Left ventricle myocardium superior (tissue), 1 donor: ENCODE measurements around the gene ARHGEF25. TPM values are rescaled to one million over a fixed set of nuclear protein-coding genes. Genes with fewer than 3 reads are reported as not detected.
"Not testable (repeated sequence)": the region's sequence is repeated elsewhere in the genome, so short reads cannot be mapped to it uniquely, and the experiment has no call there.

Experiments
- ATAC-seq: fragments of 200-7000 bp; cut with Tn5 transposase; one replicate; pipeline ENCODE4 v1.9.1; 2020; ENCODE audit warnings: mild to moderate bottlenecking, moderate library complexity
- DNase-seq: peaks from one replicate; pipeline ENCODE4 v3.0.0-alpha.2; 2020
- intact Hi-C: fragments of 100-400 bp; cut with micrococcal nuclease; formaldehyde crosslinking; loops from one replicate; pipeline ENCODE4 v1.11.0; 2022
- total RNA-seq: library from RNA; stranded (reverse); fragmentation: NEBNext Ultra II Directional; extraction: Animal tissue kit (Norgen Biotek cat#: 25700); gene quantifications from one replicate; pipeline ENCODE4 v1.2.1, GENCODE V29; 2021
- donor health status: DM: no; HTN: yes; CAD: no; lungs with severe emphysema.

The ARHGEF25 gene
- total RNA-seq, 1 donor from 2014 or later = 11.9 TPM

GRCh38 chr12:57627501-57628279 lies 16.5 kb downstream of the ARHGEF25 start:
- ATAC-seq = no peak
- DNase-seq = no peak

GRCh38 chr12:57628280-57629191 lies 17.3 kb downstream of the ARHGEF25 start:
- ATAC-seq = no peak
- no peak for DNase-seq
- intact Hi-C loops = no loop called here

More at GRCh38 chr12:57627501-57628279, 16.5 kb downstream of the ARHGEF25 start:
- intact Hi-C loops = no loop called here

GRCh38 chr12:57629897-57630471 lies 18.7 kb downstream of the ARHGEF25 start:
- DNase-seq (no peak), ATAC-seq (no peak)
- intact Hi-C loops = no loop called here

- ATAC-seq (no peak), DNase-seq (no peak)
- intact Hi-C loops = no loop called here
These were observed 19.7 kb downstream of the ARHGEF25 start for GRCh38 chr12:57630891-57631433.

GRCh38 chr12:57631566-57632072 lies 20.4 kb downstream of the ARHGEF25 start:
- intact Hi-C loops = no loop called here
- ATAC-seq = no peak
- no peak for DNase-seq

GRCh38 chr12:57632073-57632957 lies 21.1 kb downstream of the ARHGEF25 start:
- DNase-seq (no peak), ATAC-seq (peak; percentile 56)
- intact Hi-C loops = no loop called here

- peak; percentile 94 for ATAC-seq
- peak; percentile 79 for DNase-seq
- intact Hi-C loops = no loop called here
These were observed 22.0 kb downstream of the ARHGEF25 start, which contains the start of gene B4GALNT1 for GRCh38 chr12:57632958-57633840. Gene B4GALNT1, minus strand, starts transcription at chr12:57633201. Its CDS starts 1,069 bp downstream, at chr12:57632132.

GRCh38 chr12:57636731-57637130 lies 25.5 kb downstream of the ARHGEF25 start:
- ATAC-seq, intact Hi-C loops, DNase-seq: not testable (repeated sequence)

- DNase-seq (no peak), ATAC-seq (no peak)
- intact Hi-C loops = no loop called here
These were observed 26.1 kb downstream of the ARHGEF25 start for GRCh38 chr12:57637364-57637763.

GRCh38 chr12:57638096-57638495 lies 26.9 kb downstream of the ARHGEF25 start:
- no peak for ATAC-seq
- intact Hi-C loops = no loop called here

GRCh38 chr12:57640175-57641042 lies 29.2 kb downstream of the ARHGEF25 start:
- ATAC-seq (no peak), DNase-seq (no peak)
- intact Hi-C loops = no loop called here

More at GRCh38 chr12:57638096-57638495, 26.9 kb downstream of the ARHGEF25 start:
- no peak for DNase-seq

GRCh38 chr12:57641699-57642442 lies 30.6 kb downstream of the ARHGEF25 start:
- intact Hi-C loops = no loop called here
- ATAC-seq (no peak), DNase-seq (no peak)

- DNase-seq, intact Hi-C loops, ATAC-seq: not testable (repeated sequence)
These were observed 34.9 kb downstream of the ARHGEF25 start for GRCh38 chr12:57645990-57646658.

GRCh38 chr12:57646659-57647049 lies 35.4 kb downstream of the ARHGEF25 start:
- intact Hi-C loops, ATAC-seq, DNase-seq: not testable (repeated sequence)

GRCh38 chr12:57654042-57654441 lies 42.8 kb downstream of the ARHGEF25 start:
- no peak for ATAC-seq
- no peak for DNase-seq
- intact Hi-C loops = no loop called here
